Fibroblast of the aortic adventitia (primary cell): ENCODE data around the gene ZFYVE28. TPM values are rescaled to one million over a fixed set of nuclear protein-coding genes. Genes with fewer than 3 reads are reported as not detected.

Experiments
- DNase-seq: peaks from one replicate; pipeline ENCODE4 v3.0.0-alpha.2; 2010; ENCODE audit warnings: low read depth
- H3K4me3 ChIP-seq: 2 replicates; pipeline ENCODE4 v1.5.1; 2011; ENCODE audit warnings: low read depth, mild to moderate bottlenecking, control low read depth, low read length, moderate library complexity
- total RNA-seq: library from RNA; depleted of rRNA; stranded (reverse); fragments of >200 nt; gene quantifications from 2 replicates; pipeline ENCODE4 v1.2.3, GENCODE V29; 2012; ENCODE audit warnings: low replicate concordance
- TF ChIP-seq, protein P1 (sequence below): IDR thresholded peaks from 2 replicates; pipeline ENCODE4 v1.5.1; 2011; ENCODE audit warnings: mild to moderate bottlenecking, low read length, control low read depth, inconsistent platforms; ENCODE audit not compliant: insufficient read depth

The ZFYVE28 gene
- total RNA-seq, 1 donor, result 14.0 TPM

DNA sequence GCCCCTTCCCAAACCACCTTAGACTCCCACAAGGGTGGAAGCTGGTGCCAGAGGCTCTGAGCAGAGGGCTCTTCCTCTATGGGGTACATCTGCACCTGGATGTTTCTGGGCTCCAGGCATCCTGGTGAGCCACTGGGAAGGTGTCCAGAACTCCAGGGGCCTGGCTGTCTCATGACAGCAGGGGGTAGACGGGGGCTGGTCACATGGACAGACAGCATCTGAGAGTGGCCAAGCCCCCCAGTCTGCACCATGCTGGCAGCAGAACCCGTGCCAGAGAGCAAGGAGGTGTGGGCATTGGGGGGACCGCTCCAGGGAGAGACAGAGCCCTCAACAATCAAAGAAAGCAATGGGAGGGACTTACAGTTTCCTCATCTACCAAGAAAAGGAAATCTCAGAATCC is 39.5 kb downstream of the ZFYVE28 start:
- no peak overlapping the region for H3K4me3 ChIP-seq
- TF ChIP-seq, protein P1, sequence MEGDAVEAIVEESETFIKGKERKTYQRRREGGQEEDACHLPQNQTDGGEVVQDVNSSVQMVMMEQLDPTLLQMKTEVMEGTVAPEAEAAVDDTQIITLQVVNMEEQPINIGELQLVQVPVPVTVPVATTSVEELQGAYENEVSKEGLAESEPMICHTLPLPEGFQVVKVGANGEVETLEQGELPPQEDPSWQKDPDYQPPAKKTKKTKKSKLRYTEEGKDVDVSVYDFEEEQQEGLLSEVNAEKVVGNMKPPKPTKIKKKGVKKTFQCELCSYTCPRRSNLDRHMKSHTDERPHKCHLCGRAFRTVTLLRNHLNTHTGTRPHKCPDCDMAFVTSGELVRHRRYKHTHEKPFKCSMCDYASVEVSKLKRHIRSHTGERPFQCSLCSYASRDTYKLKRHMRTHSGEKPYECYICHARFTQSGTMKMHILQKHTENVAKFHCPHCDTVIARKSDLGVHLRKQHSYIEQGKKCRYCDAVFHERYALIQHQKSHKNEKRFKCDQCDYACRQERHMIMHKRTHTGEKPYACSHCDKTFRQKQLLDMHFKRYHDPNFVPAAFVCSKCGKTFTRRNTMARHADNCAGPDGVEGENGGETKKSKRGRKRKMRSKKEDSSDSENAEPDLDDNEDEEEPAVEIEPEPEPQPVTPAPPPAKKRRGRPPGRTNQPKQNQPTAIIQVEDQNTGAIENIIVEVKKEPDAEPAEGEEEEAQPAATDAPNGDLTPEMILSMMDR, result no peak
- DNase-seq, result no peak

GRCh38 chr4:2378401-2378800 is 40.0 kb downstream of the ZFYVE28 start:
- peak; percentile 44 for DNase-seq
- TF ChIP-seq, protein P1, result no peak
- H3K4me3 ChIP-seq, result no peak overlapping the region

DNA sequence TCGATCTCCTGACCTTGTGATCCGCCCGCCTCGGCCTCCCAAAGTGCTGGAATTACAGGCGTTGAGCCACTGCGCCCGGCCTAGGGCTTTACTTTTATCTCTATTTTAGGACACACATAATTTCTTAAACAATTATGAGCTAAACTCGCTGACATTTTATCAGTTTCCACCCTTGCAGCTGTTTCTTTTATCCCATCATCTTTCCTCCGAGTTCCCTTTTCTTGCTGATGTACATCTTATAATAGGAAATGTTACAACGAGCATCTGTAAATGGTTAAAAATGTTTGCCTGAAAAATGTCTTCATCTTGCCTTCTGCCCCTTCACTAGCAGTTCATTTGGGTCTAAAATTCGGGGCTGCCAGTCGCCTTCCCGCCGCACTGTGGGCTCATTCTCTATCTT is 41.2 kb downstream of the ZFYVE28 start:
- DNase-seq, result no peak
- no peak overlapping the region for H3K4me3 ChIP-seq

DNA sequence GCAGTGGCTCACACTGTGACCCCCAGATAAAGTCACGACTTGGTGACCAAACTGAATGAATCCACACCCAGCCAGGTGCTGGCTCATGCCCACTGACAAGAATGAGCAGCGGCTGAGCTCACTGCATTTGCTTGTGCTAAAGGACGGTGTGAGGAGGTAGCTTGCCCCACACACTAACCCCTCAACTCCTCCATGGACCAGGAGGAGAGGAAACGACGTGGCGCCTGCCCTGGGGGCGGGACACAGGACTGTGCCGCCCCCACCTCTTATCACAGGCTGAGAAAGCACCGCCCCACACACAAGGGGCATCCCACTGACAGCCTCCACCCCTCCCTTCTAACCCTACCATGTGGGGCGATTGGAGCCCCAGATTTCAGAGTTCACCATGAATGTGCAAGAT is 43.0 kb downstream of the ZFYVE28 start:
- DNase-seq, result no peak

More for the DNA sequence above, 41.2 kb downstream of the ZFYVE28 start:
- TF ChIP-seq, protein P1, result no peak

GRCh38 chr4:2373532-2373931 is 44.9 kb downstream of the ZFYVE28 start:
- TF ChIP-seq, protein P1, result no peak
- no peak for DNase-seq

More for the DNA sequence above, 43.0 kb downstream of the ZFYVE28 start:
- no peak overlapping the region for H3K4me3 ChIP-seq
- TF ChIP-seq, protein P1, result no peak

GRCh38 chr4:2372488-2373030 is 45.9 kb downstream of the ZFYVE28 start:
- TF ChIP-seq, protein P1, result no peak
- H3K4me3 ChIP-seq, result no peak overlapping the region
- DNase-seq, result no peak

More at GRCh38 chr4:2373532-2373931, 44.9 kb downstream of the ZFYVE28 start:
- H3K4me3 ChIP-seq, result no peak overlapping the region
